GM18517 (cell line): ENCODE measurements around the gene CXorf65.

Source experiments
- ATAC-seq: cut with Tn5 transposase; IDR thresholded peaks from one replicate; pipeline ENCODE4 v1.9.1; 2021; ENCODE audit warnings: mild to moderate bottlenecking, moderate library complexity; ENCODE audit not compliant: unreplicated experiment

Gene CXorf65

DNA sequence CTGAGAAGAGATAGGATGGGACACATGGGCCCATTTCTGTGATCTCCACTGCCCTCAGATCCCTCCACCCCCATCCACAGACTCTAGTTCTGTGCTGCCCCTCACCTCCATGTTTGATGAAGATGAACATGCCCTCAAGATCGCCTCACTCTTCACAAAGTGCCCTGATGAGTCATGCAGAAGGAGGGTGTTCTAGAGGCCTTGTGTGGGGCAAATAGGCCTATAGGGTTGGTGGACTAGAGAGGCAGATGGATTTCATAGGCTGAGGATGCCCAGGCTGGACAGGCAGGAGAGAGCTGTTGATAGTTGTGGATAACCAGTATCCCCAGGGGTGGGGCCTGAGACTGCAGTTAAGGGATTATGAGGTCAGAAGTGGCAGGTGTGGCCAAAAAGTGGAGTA lies at the start of gene CXorf65:
Gene CXorf65 (minus strand): TSS at position 314 of the 400 bp plus-strand sequence. CDS start 184 bp downstream, at position 130.
- ATAC-seq = no peak

DNA sequence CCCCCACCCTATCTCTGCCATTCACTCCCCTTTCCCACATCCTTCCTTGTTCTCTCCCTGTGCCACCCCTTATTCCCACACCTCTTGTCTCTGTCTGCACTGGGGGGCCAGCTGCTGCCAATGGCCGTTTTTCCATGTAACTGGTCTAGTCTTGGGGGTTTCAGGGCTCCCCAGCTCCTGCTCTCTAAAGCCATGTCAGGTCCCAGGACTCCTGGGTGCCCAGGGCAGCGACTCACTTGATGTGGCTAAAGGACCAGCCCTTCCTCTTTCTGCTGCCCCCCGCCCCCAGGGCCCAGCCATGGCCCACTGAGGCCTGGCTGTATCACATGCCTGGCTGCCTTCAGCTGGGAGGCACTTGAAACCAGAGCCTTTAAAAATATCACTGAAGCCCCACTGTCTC lies 48.1 kb upstream of the CXorf65 start:
- ATAC-seq = no peak

DNA sequence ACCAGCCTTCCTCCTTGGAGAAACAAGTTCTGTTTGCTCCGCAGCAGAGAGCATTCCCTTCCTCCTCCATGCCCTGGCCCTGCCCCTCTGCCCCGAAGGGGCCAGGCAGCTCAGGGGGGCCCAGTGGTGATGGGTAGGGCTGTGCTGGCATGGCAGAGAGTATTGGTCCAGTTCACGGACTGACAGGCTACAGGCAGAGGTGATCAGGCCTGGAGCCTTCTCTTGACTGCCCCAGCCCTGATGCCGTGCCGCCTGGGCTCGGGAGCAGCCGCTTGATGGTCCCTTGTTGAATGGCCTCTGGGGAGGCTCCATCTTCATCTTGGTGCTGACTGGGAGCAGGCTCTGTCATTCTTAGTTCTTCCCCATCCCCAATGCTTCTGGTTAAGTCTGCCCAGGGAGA lies 47.7 kb upstream of the CXorf65 start:
- ATAC-seq = no peak

DNA sequence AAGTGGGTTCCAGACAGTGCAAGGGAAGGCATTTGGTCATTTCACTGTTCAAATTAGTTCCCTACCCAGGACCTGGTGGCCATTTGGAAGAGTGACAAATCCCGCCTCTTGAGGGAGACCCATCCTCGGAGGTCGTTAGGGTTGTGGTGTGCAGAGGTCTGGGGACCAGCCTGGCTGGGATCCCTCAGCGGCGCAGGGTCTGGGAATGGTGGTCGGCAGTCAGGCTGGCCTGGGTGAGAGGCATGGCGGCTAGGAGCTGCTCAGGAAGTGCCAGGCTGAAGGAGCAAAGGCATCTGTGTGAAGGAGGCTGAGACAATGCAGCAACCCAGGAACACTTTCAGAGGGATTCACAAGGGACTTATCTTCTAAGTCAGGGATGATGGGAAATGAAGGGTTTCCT lies 44.8 kb upstream of the CXorf65 start:
- ATAC-seq = no peak

DNA sequence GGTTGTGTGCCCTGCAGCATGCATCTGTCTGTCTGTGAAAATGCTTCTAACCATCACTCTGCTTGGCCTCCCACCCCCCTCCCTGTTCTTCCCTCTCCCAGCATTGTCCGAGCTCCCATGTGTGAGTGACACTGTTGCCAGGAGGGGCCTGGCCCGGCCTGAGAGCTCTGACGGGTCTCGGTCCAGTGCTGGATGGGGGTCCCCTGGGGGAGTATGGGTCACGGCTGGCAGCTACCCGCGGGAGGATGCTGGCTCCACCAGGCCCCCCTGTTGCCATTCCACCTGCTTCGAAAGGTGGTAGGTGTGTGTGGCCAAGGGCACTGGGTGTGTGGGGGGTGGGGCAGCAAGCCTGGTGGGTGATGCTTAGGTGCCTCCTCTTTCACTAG lies 41.7 kb upstream of the CXorf65 start:
- ATAC-seq = no peak

DNA sequence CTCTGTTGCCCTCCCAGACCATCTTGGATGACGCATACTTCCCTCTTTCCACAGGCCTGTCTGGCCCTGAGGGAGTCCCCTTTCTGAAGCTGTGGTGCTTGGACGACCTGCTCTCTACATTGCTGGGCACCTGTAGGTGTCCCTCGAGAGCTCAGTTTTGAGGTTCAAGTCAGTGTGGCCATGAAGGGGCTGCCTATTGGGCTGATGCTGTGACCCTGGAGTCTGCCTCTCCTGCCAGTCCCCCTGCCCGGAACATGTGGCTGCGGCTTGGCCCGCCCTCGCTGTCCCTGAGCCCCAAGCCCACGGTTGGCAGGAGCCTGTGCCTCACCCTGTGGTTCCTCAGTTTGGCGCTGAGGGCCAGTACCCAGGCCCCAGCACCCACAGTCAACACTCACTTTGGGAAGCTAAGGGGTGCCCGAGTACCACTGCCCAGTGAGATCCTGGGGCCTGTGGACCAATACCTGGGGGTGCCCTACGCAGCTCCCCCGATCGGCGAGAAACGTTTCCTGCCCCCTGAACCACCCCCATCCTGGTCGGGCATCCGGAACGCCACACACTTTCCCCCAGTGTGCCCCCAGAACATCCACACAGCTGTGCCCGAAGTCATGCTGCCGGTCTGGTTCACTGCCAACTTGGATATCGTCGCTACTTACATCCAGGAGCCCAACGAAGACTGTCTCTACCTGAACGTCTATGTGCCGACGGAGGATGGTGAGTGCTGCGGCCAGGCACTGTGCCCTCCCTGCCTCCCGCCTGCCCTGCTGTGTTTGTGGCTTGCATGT lies 41.1 kb upstream of the CXorf65 start:
- no peak for ATAC-seq

DNA sequence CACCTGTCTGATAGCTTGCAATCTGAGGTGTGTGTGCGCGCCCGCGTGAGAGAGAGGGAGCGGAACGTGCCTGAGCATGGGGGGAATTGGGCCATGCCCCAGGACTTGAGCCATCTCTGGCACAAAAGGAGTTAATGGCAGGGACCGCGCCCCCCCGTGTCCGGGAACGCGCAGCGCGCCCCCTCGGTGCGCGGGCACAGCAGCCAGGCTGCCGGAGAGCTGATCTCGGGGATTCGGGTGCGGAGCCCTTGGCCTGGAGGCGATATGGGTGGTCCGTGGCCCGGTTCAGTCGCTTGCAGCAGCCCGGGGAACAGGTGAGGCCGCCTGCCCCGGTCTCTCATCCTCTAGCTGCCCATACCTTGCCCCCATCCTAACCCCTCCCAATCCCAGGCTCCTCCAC lies 38.1 kb upstream of the CXorf65 start, which contains the start of gene NLGN3:
Gene NLGN3 (plus strand): TSS at position 191 of the 400 bp plus-strand sequence. CDS start 2,909 bp downstream, outside the sequence.
- no peak for ATAC-seq

DNA sequence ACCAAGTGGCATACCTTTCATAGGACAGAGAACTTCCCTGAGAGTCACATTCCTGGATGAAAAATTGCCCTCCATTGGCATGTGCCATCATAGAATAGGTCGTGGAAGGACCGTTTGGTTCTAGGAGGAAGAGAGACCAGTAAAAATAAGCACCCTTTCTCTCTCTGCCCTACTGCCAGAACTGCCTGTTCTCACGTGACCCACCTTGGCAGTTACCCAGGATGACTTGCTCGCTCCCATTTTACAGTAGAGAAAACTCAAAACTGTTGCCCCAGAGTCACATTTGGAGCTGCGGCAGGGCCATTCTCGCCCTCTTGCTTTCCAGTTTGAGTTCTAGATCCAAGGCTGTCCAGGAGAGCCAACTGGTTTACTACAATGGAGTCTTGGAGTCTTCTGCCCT lies 37.0 kb upstream of the CXorf65 start:
- ATAC-seq = no peak

DNA sequence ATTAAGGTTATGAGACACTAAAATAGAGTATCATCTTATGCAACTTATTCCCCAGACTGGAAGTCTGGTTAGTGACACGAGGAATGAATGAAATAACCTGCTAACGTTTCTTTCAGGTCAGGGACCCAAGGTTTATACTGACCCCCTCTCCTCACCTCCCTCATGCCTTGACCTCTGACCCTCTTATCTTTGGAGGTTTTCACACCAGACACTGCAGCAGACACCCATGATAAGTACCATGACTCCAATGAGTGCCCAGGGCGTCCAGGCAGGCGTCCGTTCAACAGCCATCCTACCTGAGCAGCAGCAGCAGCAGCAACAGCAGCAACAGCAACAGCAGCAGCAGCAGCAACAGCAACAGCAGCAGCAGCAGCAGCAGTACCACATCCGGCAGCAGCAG lies 33.9 kb upstream of the CXorf65 start:
- no peak for ATAC-seq

DNA sequence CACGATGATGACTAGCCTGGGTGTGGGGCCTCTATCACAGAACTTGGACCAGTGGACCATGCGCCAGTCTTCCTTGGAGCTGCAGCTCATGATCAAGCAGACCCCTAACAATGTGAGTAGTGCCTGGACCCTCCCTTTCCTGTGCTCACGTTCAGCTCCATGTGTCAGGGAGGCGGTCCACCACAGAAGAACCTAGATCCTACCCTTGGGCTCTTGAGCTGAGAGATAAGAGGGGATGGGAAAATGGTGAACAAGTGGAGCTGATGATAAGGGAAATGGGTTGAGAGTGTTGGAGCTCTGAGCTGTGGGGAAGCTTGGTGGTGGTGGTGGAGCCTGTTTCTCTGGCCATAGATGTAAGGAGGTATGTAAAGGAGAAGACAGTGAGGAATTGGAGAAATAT lies 25.0 kb upstream of the CXorf65 start:
- no peak for ATAC-seq

DNA sequence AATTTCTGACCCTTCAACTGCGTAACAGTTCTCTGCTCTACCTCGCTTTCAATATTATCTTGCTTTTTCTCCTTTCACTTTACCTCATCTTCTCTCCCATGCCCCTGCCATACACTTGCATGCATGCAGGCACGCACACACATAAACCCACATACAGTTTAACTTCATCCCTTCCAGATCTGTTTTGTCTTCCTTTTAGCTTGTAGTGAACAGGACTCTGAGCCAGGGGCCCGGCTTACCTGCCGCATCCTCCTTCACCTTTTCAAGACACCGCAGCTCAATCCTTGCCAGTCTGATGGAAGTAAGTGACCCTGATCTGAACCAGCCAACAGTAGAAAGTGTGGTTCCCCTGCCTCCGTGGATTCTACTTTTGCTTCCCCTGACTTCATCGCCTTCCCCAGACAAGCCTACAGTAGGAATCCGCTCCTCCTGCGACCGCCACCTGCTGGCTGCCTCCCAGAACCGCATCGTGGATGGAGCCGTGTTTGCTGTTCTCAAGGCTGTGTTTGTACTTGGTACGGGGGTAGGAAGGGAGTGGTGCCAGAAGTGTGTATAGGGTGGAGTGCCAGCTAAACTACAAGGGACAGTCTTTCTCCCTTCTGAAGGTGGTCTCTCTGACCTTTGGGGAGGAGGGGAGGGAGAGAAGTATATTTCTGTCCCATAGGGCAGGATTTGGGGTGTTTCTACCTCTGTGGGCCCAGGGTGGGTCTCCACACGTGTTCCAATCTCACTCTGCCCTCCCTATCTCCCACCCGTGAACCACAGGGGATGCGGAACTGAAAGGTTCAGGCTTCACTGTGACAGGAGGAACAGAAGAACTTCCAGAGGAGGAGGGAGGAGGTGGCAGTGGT lies 22.6 kb upstream of the CXorf65 start:
- peak; percentile 59 for ATAC-seq

DNA sequence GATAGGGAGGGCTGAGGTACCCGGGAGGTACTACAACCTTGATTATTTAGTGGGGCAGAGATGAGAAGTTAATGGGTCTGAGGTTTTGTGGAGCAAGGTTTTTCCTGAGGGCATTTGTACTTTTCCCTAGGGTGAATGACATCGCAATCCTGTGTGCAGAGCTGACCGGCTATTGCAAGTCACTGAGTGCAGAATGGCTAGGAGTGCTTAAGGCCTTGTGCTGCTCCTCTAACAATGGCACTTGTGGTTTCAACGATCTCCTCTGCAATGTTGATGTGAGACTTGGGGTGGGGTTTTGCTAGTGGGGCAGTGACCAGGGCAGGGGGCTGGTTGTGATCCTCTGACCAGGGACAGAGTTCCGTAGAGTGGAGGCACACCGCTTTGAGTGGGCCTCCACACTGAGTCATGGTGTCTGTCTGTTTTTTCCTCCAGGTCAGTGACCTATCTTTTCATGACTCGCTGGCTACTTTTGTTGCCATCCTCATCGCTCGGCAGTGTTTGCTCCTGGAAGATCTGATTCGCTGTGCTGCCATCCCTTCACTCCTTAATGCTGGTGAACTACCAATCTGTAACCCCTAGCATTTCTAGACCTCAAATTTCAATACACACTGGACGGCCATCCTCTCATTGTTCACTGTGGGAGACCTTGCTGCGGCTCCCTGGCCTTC lies 21.8 kb upstream of the CXorf65 start:
- ATAC-seq = no peak

DNA sequence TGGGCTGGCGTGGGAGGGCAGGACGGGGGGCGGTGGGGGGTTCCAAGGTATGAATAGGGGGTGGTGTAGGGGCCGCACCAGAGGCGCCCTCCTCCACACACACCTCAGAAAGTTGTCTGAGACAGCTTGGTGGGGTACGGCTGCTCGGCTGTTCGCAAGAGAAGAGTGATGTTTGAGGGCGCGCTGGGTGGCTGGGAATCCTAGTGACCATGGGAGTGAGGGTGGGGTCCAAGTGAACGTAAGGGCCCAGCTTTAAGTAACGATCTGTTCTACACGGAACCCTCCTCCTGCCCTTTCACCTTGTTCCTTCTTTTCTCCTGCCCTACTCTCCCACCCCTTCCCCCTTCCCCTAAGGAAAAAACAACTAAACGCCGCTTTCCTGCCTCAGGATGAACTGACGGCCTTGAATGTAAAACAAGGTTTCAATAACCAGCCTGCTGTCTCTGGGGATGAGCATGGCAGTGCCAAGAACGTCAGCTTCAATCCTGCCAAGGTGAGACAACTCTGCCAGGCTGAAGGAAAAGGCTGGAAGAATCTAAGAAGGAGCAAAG lies 12.5 kb upstream of the CXorf65 start:
- ATAC-seq = no peak

DNA sequence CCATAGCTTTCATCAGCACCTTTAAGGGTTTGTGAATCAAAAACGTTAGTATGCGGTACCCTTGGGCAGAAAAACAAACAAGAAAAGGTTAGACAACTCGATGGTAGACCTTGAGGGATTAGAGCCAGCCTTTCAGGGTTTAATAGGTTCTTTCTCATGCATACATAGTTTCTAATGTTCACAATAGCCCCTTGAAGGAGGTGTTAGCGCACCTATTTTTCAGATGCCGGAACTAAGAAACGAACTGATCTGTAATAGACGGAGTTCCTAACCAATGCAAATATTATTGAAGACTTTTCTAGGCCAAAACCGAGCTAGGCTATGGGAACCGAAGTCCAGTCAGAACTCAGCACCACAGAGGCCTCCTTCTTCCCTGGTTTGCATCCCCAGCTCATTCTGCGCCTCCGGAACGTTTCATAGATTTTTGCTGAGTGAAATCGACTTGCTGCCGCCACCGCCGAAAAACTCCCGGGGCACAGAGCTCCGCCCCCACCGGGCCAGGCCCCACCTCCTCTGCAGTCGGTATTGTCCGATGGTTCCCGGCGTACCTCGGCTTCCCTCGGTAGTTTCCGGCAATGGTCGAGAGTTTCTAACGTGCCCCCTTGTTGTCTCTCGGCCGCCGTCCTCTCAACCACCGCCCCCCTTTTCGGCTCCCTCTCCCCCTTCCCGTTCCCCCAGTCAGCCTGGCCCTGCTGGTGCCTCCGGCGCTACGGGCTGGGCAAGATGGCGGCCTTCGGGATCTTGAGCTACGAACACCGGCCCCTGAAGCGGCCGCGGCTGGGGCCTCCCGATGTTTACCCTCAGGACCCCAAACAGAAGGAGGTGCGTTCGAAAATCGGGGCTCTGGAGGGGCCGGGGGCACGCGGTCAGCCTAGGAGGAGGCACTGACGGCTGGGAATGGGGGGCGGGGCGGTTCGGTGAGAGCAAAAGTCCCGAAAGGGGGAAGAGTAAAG lies 11.8 kb upstream of the CXorf65 start, which contains the start of gene MED12:
Gene MED12 (plus strand): TSS at position 565 of the 953 bp plus-strand sequence. CDS start 159 bp downstream, at position 724.
- peak; percentile 82 for ATAC-seq

DNA sequence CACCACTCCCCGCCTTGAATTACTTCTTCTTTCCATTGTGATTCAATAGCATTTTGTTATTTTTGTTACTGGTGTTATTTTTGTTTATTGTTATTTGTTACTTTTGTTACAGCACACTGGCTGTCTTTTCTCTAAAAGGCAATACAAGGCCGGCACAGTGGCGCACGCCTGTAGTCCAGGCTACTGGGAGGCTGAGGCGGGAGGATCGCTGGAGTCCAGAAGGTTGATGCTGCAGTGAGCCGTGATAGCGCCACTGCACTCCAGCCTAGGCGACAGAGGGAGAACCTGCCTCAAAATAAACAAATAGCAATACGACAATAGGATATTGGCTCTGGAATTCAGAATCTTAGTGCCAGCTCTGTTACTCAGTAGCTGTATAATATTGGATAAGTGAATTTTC lies 10.8 kb upstream of the CXorf65 start:
- ATAC-seq = no peak

DNA sequence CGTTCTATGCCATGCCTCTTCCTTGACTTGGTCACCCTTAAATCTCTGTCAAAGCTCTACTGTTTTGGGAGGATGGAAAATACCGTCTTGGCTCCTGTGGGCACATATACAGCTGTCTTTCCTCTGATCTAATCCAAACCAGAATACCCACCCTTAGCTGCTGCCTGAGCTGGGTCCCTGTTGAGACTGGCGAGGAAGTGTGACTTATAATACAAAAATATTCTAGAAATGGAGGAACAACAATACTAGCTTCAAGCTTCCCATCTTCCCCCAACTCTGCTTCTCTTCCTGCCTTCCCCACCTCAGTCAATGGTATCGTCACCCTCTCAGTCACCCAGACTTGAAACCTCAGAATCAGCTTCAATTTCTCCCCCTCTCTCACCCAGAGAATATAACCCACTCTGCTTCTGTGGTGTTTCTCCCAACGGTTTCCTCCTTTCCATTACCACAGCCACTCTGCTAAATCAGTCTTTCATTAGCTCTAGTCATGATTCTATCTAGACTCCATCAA lies 5.4 kb upstream of the CXorf65 start:
- ATAC-seq = peak; percentile 15

DNA sequence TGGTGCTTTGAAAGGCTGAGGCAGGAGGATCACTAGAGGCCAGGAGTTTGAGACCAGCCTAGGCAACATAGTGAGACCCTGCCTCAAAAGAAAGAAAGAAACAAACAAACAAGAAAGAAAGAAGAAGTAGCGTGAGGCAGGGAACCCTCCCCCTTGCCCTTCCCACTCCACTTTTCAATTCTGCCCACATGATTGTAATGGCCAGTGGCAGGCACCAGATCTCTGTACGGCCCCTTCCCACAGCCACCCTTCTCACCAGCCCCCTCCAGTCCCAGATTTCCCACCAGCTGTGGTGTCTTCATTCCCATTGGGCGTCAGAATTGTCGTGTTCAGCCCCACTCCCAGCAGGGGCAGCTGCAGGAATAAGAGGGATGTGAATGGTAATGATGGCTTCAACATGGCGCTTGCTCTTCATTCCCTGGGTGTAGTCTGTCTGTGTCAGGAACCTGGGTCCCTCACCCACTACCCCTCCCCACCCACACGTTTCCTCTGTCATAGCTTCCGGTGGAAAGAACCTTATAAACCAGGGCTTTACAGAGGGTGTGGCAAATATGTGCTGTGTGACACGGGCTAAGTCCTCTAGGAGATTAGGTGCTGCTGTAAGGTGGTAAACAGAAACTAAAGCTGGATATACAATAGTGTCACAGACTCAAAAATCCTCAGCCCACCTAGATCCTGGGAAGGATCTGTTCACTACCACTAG lies 4.8 kb upstream of the CXorf65 start, which contains the start of gene IL2RG:
Gene IL2RG (minus strand): TSS at position 437 of the 703 bp plus-strand sequence. CDS start 38 bp downstream, at position 399.
- ATAC-seq = peak; percentile 94

DNA sequence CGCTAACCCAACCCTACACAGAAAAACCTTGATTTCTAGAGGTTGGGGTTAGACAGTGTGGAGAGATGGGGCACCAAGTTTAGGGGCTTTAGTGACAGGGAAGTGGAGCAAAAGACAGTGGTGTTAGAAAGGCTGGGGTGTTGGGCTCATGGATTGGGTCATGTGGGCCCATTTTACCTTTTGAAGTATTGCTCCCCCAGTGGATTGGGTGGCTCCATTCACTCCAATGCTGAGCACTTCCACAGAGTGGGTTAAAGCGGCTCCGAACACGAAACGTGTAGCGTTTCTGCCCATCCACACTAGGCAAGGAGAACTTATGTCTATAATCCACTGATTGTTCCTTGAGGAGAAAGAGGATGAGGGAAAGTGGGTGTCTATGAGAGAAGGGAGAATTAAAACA lies 2.5 kb upstream of the CXorf65 start:
- no peak for ATAC-seq
